Measurements from ENCODE around the gene PRKG1.

DNA sequence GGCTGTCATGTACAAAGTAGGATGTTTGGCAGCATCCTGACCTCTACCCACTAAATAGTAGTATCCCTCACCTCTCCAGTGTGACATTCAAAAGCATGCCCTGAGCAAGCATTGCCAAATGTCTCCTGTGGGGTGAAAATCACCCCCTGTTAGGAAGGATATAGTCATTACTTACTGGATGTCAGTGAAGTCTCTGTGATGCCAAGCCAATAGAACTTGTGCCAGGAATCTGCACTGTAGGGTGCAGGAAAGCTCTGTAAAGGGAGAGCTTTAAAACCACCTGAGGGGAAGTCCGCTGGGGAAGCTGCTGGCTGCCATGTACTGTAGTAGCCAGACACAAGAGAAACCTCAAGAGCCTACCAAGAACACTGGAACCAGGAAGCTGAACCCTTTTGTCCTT is 1069.1 kb downstream of the PRKG1 start:
- TF ChIP-seq, protein P1, sequence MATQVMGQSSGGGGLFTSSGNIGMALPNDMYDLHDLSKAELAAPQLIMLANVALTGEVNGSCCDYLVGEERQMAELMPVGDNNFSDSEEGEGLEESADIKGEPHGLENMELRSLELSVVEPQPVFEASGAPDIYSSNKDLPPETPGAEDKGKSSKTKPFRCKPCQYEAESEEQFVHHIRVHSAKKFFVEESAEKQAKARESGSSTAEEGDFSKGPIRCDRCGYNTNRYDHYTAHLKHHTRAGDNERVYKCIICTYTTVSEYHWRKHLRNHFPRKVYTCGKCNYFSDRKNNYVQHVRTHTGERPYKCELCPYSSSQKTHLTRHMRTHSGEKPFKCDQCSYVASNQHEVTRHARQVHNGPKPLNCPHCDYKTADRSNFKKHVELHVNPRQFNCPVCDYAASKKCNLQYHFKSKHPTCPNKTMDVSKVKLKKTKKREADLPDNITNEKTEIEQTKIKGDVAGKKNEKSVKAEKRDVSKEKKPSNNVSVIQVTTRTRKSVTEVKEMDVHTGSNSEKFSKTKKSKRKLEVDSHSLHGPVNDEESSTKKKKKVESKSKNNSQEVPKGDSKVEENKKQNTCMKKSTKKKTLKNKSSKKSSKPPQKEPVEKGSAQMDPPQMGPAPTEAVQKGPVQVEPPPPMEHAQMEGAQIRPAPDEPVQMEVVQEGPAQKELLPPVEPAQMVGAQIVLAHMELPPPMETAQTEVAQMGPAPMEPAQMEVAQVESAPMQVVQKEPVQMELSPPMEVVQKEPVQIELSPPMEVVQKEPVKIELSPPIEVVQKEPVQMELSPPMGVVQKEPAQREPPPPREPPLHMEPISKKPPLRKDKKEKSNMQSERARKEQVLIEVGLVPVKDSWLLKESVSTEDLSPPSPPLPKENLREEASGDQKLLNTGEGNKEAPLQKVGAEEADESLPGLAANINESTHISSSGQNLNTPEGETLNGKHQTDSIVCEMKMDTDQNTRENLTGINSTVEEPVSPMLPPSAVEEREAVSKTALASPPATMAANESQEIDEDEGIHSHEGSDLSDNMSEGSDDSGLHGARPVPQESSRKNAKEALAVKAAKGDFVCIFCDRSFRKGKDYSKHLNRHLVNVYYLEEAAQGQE (IDR thresholded peaks at IDR 0.05; ENCODE audit: insufficient read depth in 1 of 2, low read depth in 2 of 2, low read length in 2 of 2): no peak
- TF ChIP-seq POLR2AphosphoS5 (IDR thresholded peaks at IDR 0.05; ENCODE audit: low read depth, low read length): no peak
